H1 (cell line): ENCODE data around the gene KLHL18. TPM values are rescaled to one million over a fixed set of nuclear protein-coding genes. Genes with fewer than 3 reads are reported as not detected.
A peak's percentile ranks its signal among the peaks of the same experiment; 100 is the strongest.

Experiments used
- CBX8 ChIP-seq: fragments of 300-800, 300-1000 bp; sonication (generic); IDR thresholded peaks from 2 replicates; pipeline ENCODE4 v1.7.1; 2016; ENCODE audit warnings: low read depth, low read length, borderline replicate concordance
- CEBPB ChIP-seq: IDR thresholded peaks from 2 replicates; pipeline ENCODE4 v1.6.1; 2012; ENCODE audit warnings: low read depth, low read length
- CHD1 ChIP-seq: IDR thresholded peaks from 2 replicates; pipeline ENCODE4 v1.6.1; 2012; ENCODE audit warnings: low read depth, low read length, improper control_type of control experiment
- EP300 ChIP-seq, 2 experiments: IDR thresholded peaks; 1 replicate in 1 of 2; 2 replicates in 1 of 2; pipeline ENCODE4 v1.6.1; 2011 to 2012; ENCODE audit warnings: low read depth in 2 of 2, low read length in 2 of 2, mild to moderate bottlenecking in 2 of 2, borderline replicate concordance in 1 of 2, inconsistent platforms in 1 of 2, moderate library complexity in 1 of 2
- PHF8 ChIP-seq: fragments of 200-600 bp; sonication (generic); conservative IDR thresholded peaks from 2 replicates; pipeline ENCODE4 v1.7.1; 2012; ENCODE audit warnings: low read depth, mild to moderate bottlenecking, inconsistent platforms, low read length, moderate library complexity
- SIN3A ChIP-seq, 2 experiments: IDR thresholded peaks in 1 of 2; conservative IDR thresholded peaks in 1 of 2; 2 replicates each; pipeline ENCODE4 v1.6.1; 2011 to 2012; ENCODE audit warnings: low read length in 2 of 2, improper control_type of control experiment in 1 of 2, low read depth in 1 of 2, mild to moderate bottlenecking in 1 of 2
- TAF1 ChIP-seq: IDR thresholded peaks from 2 replicates; pipeline ENCODE4 v1.6.1; 2011; ENCODE audit warnings: mild to moderate bottlenecking, low read depth, low read length
- YY1 ChIP-seq: IDR thresholded peaks from 2 replicates; pipeline ENCODE4 v1.6.1; 2011; ENCODE audit warnings: low read depth, mild to moderate bottlenecking, low read length
- polyA plus RNA-seq, 7 experiments: library from polyadenylated mRNA; depleted of rRNA in 3 of 7; stranded (reverse) in 5 of 7; unstranded in 2 of 7; fragments of >200 nt in 5 of 7; fragments of 200-250 nt in 2 of 7; gene quantifications; 1 replicate in 5 of 7; 2 replicates in 1 of 7; 4 replicates in 1 of 7; pipeline versions ENCODE4 v1.2.1 to v1.2.3, GENCODE V29; 2011 to 2013; ENCODE audit warnings: missing spikeins in 2 of 7, mixed read lengths in 2 of 7
- total RNA-seq: library from RNA; stranded (reverse); fragmentation: NEBNext Ultra II Directional; extraction: Animal tissue kit (Norgen Biotek cat#: 25700); gene quantifications from 2 replicates; pipeline ENCODE4 v1.2.1, GENCODE V29; 2021
- TF ChIP-seq, protein P1 (sequence below): fragments of 300-600 bp; sonication (generic); IDR thresholded peaks from 2 replicates; pipeline ENCODE4 v1.7.1; 2012; ENCODE audit warnings: low read length, moderate library complexity, mild to moderate bottlenecking, inconsistent platforms; ENCODE audit not compliant: insufficient replicate concordance

The KLHL18 gene
- total and polyA plus RNA-seq, 2 of the 8 experiments (the other 6 are each of a cell fraction or from before 2014, with no cell fraction given): 19.9 to 31.7 TPM

DNA sequence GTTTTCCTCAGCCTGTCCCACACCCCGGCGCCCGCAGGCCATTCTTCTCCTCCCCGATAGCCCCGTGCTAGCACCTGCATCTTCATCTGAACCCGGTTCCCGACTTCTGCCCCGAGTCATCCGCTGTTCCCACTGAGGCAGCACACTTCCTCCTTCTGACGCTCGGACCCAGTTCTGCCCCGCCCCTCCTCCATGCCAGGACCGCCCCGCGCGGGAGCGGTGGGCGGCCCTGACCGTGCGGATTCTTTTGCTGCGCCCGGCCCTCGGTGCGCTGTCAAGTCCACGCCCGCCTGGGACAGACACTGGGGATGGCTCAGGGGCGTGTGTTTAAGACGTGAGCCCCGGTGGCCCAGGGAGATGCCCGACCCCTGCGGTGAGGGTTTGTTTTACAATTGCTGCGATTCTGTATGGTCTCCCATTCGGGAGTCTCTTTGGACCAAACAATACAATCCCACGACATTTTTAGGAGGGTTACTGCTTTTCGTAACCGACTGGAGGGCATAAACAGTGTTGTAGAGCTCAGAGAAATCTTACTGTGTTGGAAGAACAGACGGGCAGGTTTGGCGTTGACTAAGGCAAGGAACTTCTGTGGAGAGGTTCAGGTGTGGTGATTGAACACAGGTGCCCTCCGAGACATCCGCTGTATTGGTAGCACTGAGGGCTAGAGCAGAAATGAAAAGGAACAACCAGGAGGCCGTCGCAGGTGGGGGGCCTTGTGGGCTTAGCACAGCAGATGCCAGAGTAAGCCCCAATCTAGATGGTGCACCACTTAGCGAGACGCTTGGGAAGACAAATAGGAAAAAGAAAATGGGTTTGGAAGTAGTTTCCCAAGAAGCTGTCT is 98.8 kb downstream of the KLHL18 start (continued):
- TF ChIP-seq, protein P1, sequence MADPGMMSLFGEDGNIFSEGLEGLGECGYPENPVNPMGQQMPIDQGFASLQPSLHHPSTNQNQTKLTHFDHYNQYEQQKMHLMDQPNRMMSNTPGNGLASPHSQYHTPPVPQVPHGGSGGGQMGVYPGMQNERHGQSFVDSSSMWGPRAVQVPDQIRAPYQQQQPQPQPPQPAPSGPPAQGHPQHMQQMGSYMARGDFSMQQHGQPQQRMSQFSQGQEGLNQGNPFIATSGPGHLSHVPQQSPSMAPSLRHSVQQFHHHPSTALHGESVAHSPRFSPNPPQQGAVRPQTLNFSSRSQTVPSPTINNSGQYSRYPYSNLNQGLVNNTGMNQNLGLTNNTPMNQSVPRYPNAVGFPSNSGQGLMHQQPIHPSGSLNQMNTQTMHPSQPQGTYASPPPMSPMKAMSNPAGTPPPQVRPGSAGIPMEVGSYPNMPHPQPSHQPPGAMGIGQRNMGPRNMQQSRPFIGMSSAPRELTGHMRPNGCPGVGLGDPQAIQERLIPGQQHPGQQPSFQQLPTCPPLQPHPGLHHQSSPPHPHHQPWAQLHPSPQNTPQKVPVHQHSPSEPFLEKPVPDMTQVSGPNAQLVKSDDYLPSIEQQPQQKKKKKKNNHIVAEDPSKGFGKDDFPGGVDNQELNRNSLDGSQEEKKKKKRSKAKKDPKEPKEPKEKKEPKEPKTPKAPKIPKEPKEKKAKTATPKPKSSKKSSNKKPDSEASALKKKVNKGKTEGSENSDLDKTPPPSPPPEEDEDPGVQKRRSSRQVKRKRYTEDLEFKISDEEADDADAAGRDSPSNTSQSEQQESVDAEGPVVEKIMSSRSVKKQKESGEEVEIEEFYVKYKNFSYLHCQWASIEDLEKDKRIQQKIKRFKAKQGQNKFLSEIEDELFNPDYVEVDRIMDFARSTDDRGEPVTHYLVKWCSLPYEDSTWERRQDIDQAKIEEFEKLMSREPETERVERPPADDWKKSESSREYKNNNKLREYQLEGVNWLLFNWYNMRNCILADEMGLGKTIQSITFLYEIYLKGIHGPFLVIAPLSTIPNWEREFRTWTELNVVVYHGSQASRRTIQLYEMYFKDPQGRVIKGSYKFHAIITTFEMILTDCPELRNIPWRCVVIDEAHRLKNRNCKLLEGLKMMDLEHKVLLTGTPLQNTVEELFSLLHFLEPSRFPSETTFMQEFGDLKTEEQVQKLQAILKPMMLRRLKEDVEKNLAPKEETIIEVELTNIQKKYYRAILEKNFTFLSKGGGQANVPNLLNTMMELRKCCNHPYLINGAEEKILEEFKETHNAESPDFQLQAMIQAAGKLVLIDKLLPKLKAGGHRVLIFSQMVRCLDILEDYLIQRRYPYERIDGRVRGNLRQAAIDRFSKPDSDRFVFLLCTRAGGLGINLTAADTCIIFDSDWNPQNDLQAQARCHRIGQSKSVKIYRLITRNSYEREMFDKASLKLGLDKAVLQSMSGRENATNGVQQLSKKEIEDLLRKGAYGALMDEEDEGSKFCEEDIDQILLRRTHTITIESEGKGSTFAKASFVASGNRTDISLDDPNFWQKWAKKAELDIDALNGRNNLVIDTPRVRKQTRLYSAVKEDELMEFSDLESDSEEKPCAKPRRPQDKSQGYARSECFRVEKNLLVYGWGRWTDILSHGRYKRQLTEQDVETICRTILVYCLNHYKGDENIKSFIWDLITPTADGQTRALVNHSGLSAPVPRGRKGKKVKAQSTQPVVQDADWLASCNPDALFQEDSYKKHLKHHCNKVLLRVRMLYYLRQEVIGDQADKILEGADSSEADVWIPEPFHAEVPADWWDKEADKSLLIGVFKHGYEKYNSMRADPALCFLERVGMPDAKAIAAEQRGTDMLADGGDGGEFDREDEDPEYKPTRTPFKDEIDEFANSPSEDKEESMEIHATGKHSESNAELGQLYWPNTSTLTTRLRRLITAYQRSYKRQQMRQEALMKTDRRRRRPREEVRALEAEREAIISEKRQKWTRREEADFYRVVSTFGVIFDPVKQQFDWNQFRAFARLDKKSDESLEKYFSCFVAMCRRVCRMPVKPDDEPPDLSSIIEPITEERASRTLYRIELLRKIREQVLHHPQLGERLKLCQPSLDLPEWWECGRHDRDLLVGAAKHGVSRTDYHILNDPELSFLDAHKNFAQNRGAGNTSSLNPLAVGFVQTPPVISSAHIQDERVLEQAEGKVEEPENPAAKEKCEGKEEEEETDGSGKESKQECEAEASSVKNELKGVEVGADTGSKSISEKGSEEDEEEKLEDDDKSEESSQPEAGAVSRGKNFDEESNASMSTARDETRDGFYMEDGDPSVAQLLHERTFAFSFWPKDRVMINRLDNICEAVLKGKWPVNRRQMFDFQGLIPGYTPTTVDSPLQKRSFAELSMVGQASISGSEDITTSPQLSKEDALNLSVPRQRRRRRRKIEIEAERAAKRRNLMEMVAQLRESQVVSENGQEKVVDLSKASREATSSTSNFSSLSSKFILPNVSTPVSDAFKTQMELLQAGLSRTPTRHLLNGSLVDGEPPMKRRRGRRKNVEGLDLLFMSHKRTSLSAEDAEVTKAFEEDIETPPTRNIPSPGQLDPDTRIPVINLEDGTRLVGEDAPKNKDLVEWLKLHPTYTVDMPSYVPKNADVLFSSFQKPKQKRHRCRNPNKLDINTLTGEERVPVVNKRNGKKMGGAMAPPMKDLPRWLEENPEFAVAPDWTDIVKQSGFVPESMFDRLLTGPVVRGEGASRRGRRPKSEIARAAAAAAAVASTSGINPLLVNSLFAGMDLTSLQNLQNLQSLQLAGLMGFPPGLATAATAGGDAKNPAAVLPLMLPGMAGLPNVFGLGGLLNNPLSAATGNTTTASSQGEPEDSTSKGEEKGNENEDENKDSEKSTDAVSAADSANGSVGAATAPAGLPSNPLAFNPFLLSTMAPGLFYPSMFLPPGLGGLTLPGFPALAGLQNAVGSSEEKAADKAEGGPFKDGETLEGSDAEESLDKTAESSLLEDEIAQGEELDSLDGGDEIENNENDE: no peak
- TF ChIP-seq PHF8: 0 out of 2 replicates have a peak, but pooled peaks have one; percentile 71
- TF ChIP-seq TAF1: peak; percentile 69
- no peak for TF ChIP-seq EP300 (IDR thresholded peaks at IDR 0.05; ENCODE audit: borderline replicate concordance in 1 of 2, low read depth in 2 of 2, low read length in 2 of 2)
- no peak for TF ChIP-seq CEBPB
- no peak for TF ChIP-seq YY1
- no peak for TF ChIP-seq CHD1
- peak in 1 of 2 experiments; percentile 83; a peak in 1 of 4 replicates for TF ChIP-seq SIN3A (conservative IDR thresholded peaks at IDR 0.05 in 1 of 2, IDR thresholded peaks at IDR 0.05 in 1 of 2; ENCODE audit: low read depth in 1 of 2, low read length in 2 of 2)
- TF ChIP-seq CBX8: no peak
